CD4-positive, CD25-positive, alpha-beta regulatory T cell (primary cell): ENCODE results near the gene CLIP2. TPM values are rescaled to one million over a fixed set of nuclear protein-coding genes. Genes with fewer than 3 reads are reported as not detected.
"Not testable (repeated sequence)": the region's sequence is repeated elsewhere in the genome, so short reads cannot be mapped to it uniquely, and the experiment has no call there.

ENCODE experiments used
- ATAC-seq, 2 donors: fragments of 150-1000 bp; cut with Tn5 transposase; one replicate each; pipeline ENCODE4 v1.10.0; 2021; ENCODE audit warnings: low read depth in 2 of 2, moderate number of reproducible peaks in 2 of 2, moderate library complexity in 1 of 2
- DNase-seq, 3 donors: peaks; one replicate each; pipeline versions ENCODE4 v3.0.0 to v3.0.0-alpha.2; 2012 to 2022; ENCODE audit warnings: mixed read lengths in 1 of 3
- H3K27ac ChIP-seq: one replicate; pipeline ENCODE4 v1.7.0; 2013; ENCODE audit warnings: mild to moderate bottlenecking, low read length; ENCODE audit not compliant: insufficient read depth, poor library complexity, severe bottlenecking
- H3K27me3 ChIP-seq: one replicate; pipeline ENCODE4 v1.7.0; 2013; ENCODE audit warnings: low read length; ENCODE audit not compliant: control insufficient read depth, insufficient read depth
- H3K36me3 ChIP-seq: one replicate; pipeline ENCODE4 v1.7.0; 2013; ENCODE audit warnings: mild to moderate bottlenecking, low read length, moderate library complexity; ENCODE audit not compliant: control insufficient read depth, insufficient read depth
- H3K4me1 ChIP-seq: 2 replicates; pipeline ENCODE4 v1.7.0; 2013; ENCODE audit warnings: mild to moderate bottlenecking, low read length; ENCODE audit not compliant: insufficient read depth, control insufficient read depth, poor library complexity, severe bottlenecking
- H3K4me3 ChIP-seq: one replicate; pipeline ENCODE4 v1.7.0; 2013; ENCODE audit warnings: low read depth, mild to moderate bottlenecking, low read length, moderate library complexity
- H3K9me3 ChIP-seq, 2 experiments: 1 replicate in 1 of 2; 2 replicates in 1 of 2; pipeline ENCODE4 v1.7.0; 2013; ENCODE audit warnings: low read length in 2 of 2, mild to moderate bottlenecking in 1 of 2, moderate library complexity in 1 of 2; ENCODE audit not compliant: control insufficient read depth in 2 of 2
- H3K27ac Mint-ChIP-seq, 3 donors: one replicate each; pipeline ENCODE4 v1.8.0; 2020 to 2022; ENCODE audit warnings: mild to moderate bottlenecking in 3 of 3, mixed read lengths in 3 of 3, moderate library complexity in 2 of 3
- H3K27me3 Mint-ChIP-seq: one replicate; pipeline ENCODE4 v1.8.0; 2022; ENCODE audit warnings: mild to moderate bottlenecking, mixed read lengths
- H3K36me3 Mint-ChIP-seq: one replicate; pipeline ENCODE4 v1.8.0; 2020; ENCODE audit warnings: mixed read lengths
- H3K4me1 Mint-ChIP-seq, 4 donors: one replicate each; pipeline ENCODE4 v1.8.0; 2020 to 2022; ENCODE audit warnings: mixed read lengths in 4 of 4, mild to moderate bottlenecking in 1 of 4
- H3K4me3 Mint-ChIP-seq, 4 donors: one replicate each; pipeline ENCODE4 v1.8.0; 2020 to 2022; ENCODE audit warnings: mild to moderate bottlenecking in 4 of 4, mixed read lengths in 4 of 4, moderate library complexity in 3 of 4
- H3K9me3 Mint-ChIP-seq, 7 donors: one replicate each; pipeline ENCODE4 v1.8.0; 2020 to 2022; ENCODE audit warnings: mixed read lengths in 7 of 7, mild to moderate bottlenecking in 3 of 7, moderate library complexity in 2 of 7
- polyA plus RNA-seq, 4 donors: library from polyadenylated mRNA; unstranded; fragments of 300-500 nt; fragmentation: Illumina TruSeq; gene quantifications; one replicate each; pipeline ENCODE4 v1.2.3, GENCODE V29; 2021
- total RNA-seq: library from RNA; stranded (reverse); gene quantifications from one replicate; pipeline ENCODE4 v1.2.3, GENCODE V29; 2022

The CLIP2 gene
- total and polyA plus RNA-seq, 5 donors from 2014 or later = 0.09 to 2.9 (median 0.29) TPM

DNA sequence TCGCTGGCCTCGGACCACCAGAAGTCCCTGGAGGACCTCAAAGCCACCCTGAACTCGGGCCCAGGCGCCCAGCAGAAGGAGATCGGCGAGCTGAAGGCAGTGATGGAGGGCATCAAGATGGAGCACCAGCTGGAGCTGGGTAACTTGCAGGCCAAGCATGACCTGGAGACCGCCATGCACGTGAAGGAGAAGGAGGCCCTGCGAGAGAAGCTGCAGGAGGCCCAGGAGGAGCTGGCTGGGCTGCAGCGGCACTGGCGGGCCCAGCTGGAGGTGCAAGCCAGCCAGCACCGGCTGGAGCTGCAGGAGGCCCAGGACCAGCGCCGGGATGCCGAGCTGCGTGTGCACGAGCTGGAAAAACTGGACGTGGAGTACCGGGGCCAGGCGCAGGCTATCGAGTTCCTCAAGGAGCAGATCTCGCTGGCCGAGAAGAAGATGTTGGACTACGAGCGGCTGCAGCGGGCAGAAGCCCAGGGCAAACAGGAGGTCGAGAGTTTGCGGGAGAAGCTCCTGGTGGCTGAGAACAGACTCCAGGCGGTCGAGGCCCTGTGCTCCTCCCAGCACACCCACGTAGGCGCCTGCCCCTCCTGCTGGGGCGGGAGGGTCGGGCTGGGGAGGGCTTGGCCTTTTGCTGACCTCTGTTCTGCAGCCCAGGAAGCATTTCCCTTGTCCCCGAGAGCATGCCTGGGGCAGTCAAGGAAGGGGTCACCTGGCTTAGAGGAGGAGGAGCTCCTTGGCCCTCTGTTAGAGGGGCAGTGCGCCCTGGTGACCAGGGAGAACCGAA, 87.2 kb downstream of the CLIP2 start:
- Mint-ChIP-seq H3K4me1 (no peaks in the 10 kb centered on the region), H3K36me3 (no peaks in the 10 kb centered on the region), H3K27ac (no peak overlapping the region), H3K4me3 (peak overlapping the region in 1 of 4 donors; percentile 82), H3K9me3 (no peaks in the 10 kb centered on the region), H3K27me3 (peaks cover 9% of the 10 kb centered on the region)
- ATAC-seq (no peak), DNase-seq (no peak)
- no peak overlapping the region for H3K4me3 ChIP-seq
- H3K9me3 ChIP-seq = no peaks in the 10 kb centered on the region
- no peaks in the 10 kb centered on the region for H3K36me3 ChIP-seq
- no peaks in the 10 kb centered on the region for H3K4me1 ChIP-seq
- no peaks in the 10 kb centered on the region for H3K27me3 ChIP-seq
- H3K27ac ChIP-seq = no peak overlapping the region

DNA sequence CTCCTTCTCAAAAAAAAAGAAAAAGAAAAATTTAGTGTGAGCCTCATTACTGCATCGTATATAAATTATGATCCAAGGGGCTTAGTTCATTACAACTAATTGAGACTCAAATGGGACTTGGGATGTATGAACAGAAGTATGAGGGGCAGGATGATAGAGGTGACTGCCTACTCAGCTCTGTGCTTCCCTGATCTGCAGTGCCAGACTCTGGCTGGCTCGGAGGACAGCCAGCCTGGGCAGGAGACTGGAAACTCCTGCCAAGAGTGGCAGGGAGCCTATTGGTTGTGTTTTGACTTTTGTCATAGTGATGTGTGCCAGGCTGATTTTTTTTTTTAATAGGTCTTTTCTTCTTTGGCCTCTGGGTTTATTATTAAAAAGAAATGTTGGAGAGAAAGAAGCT, 90.7 kb downstream of the CLIP2 start:
- H3K4me3 Mint-ChIP-seq = no peak overlapping the region

DNA sequence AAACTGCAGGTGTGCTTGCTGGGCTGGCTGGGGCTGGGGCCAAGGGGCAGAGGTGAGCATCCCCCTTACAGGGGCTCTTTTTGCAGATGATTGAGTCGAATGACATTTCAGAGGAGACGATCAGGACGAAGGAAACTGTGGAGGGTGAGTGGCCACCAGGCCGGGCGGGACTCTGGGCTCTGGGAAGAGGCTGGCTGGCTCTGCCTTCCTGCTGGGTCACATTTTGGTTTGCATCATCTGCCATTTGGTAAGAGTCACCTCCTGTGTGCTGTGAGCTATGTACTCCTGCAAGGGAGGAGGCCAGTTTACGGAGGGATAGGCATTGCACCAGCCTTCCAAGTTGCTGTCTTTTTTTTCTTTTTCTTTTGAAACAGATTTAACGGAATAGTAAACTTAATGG, 91.5 kb downstream of the CLIP2 start:
- no peaks in the 10 kb centered on the region for H3K36me3 Mint-ChIP-seq
- DNase-seq (no peak), ATAC-seq (no peak)
- H3K36me3 ChIP-seq = no peaks in the 10 kb centered on the region
- H3K4me1 Mint-ChIP-seq = no peaks in the 10 kb centered on the region
- H3K9me3 ChIP-seq = no peaks in the 10 kb centered on the region
- no peaks in the 10 kb centered on the region for H3K4me1 ChIP-seq
- H3K4me3 Mint-ChIP-seq = no peak overlapping the region
- no peak overlapping the region for H3K27ac ChIP-seq
- no peaks in the 10 kb centered on the region for H3K27me3 ChIP-seq
- H3K4me3 ChIP-seq = no peak overlapping the region
- no peaks in the 10 kb centered on the region for H3K9me3 Mint-ChIP-seq
- H3K27ac Mint-ChIP-seq = no peak overlapping the region
- peaks cover 4% of the 10 kb centered on the region for H3K27me3 Mint-ChIP-seq

More for the DNA sequence above, 90.7 kb downstream of the CLIP2 start:
- ATAC-seq (no peak), DNase-seq (no peak)
- no peaks in the 10 kb centered on the region for H3K27me3 ChIP-seq
- no peaks in the 10 kb centered on the region for H3K9me3 ChIP-seq
- H3K9me3 Mint-ChIP-seq = no peaks in the 10 kb centered on the region
- H3K36me3 Mint-ChIP-seq = no peaks in the 10 kb centered on the region
- H3K36me3 ChIP-seq = no peaks in the 10 kb centered on the region
- H3K27me3 Mint-ChIP-seq = peaks cover 4% of the 10 kb centered on the region
- no peaks in the 10 kb centered on the region for H3K4me1 ChIP-seq
- H3K4me1 Mint-ChIP-seq = no peaks in the 10 kb centered on the region
- no peak overlapping the region for H3K4me3 ChIP-seq
- no peak overlapping the region for H3K27ac ChIP-seq
- H3K27ac Mint-ChIP-seq = no peak overlapping the region

DNA sequence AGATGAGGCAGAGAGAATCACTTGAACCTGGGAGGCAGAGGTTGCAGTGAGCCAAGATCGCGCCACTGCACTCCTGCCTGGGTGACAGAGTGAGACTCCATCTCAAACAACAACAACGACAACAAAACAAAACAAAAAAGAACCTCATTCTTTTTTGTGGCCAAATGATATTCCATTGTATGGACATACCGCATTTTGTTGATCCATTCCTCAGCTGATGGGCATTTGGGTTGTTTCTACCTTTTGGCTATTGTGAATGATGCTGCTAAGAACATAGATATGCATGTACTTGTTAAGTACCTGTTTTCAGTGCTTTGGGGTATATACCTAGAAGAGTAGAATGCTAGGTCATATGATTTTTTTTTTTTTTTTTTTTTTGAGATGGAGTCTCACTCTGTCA, 94.9 kb downstream of the CLIP2 start:
- not testable (repeated sequence) for H3K27me3 Mint-ChIP-seq, H3K27ac ChIP-seq, H3K36me3 Mint-ChIP-seq, H3K4me3 ChIP-seq, H3K4me3 Mint-ChIP-seq, H3K36me3 ChIP-seq, H3K4me1 Mint-ChIP-seq, H3K27ac Mint-ChIP-seq, DNase-seq, ATAC-seq, H3K9me3 ChIP-seq, H3K9me3 Mint-ChIP-seq, H3K27me3 ChIP-seq, H3K4me1 ChIP-seq

DNA sequence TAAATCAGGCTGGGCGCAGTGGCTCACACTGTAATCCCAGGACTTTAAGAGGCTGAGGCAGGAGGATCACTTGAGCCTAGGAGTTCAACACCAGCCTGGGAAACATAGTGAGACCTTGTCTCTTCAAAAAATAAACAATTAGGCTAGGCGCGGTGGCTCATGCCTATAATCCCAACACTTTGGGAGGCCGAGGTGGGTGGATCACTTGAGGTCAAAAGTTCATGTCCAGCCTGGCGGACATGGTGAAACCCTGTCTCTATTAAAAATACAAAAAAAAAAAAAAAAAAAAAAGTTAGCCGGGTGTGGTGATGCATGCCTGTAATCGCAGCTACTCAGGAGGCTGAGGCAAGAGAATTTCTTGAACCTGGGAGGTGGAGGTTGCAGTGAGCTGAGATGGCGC, 95.6 kb downstream of the CLIP2 start:
- H3K4me3 Mint-ChIP-seq, H3K36me3 ChIP-seq, ATAC-seq: not testable (repeated sequence)

DNA sequence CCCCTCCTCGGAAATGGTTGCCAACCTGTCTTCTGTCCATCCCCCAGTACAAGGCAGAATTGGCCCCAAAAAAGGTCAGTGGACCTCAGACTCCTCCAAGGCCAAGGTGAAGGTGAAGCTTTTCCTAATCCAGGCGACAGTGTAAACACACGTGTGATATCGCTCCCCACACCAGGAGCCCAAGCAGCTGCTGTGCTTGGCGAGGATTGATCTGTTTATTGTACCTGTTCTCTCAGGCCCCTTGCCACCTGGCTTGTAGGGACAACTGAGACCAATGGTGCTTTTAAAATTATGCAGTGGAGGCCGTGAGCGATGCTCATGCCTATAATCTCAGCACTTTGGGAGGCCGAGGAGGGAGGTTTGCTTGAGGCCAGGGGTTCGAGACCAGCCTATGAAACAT, 98.4 kb downstream of the CLIP2 start:
- no peak for ATAC-seq
- no peaks in the 10 kb centered on the region for H3K27me3 Mint-ChIP-seq
- no peak for DNase-seq
- Histone ChIP-seq H3K27me3 (no peaks in the 10 kb centered on the region), H3K27ac (no peak overlapping the region), H3K4me3 (no peak overlapping the region), H3K4me1 (no peaks in the 10 kb centered on the region), H3K36me3 (no peaks in the 10 kb centered on the region), H3K9me3 (no peaks in the 10 kb centered on the region)
- no peaks in the 10 kb centered on the region for H3K9me3 Mint-ChIP-seq
- no peak overlapping the region for H3K4me3 Mint-ChIP-seq
- H3K27ac Mint-ChIP-seq = no peak overlapping the region
- no peaks in the 10 kb centered on the region for H3K4me1 Mint-ChIP-seq
- no peaks in the 10 kb centered on the region for H3K36me3 Mint-ChIP-seq

More for the DNA sequence above, 95.6 kb downstream of the CLIP2 start:
- not testable (repeated sequence) for H3K9me3 ChIP-seq, H3K9me3 Mint-ChIP-seq, H3K27ac Mint-ChIP-seq, H3K36me3 Mint-ChIP-seq, H3K4me1 Mint-ChIP-seq, H3K4me3 ChIP-seq, H3K27me3 Mint-ChIP-seq, DNase-seq, H3K27ac ChIP-seq, H3K4me1 ChIP-seq, H3K27me3 ChIP-seq

DNA sequence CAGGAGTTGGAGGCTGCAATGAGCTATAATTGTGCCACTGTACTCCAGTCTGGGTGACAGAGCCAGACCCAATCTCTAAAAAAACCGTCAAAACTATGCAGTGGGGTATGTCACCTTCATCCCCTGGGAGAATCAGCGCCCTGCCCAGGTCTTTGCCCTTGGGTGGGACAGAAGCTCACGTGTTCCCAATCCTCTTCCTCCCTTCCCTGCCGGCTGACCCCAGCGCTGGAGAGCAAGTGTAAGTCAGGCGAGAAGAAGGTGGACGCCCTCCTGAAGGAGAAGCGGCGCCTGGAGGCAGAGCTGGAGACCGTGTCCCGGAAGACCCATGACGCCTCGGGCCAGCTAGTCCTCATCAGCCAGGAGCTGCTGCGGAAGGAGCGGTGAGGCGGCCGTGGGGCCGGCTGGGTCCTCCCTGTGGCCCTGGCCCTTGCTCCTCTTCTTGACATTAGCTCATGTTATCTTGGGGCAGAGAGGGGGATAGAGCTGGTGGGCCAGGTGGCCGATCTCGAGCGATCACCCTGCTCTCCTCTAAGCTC, 99.7 kb downstream of the CLIP2 start:
- ATAC-seq (no peak), DNase-seq (no peak)
- no peaks in the 10 kb centered on the region for H3K9me3 Mint-ChIP-seq
- no peaks in the 10 kb centered on the region for H3K36me3 Mint-ChIP-seq
- Histone ChIP-seq H3K36me3 (no peaks in the 10 kb centered on the region), H3K27me3 (no peaks in the 10 kb centered on the region), H3K4me1 (no peaks in the 10 kb centered on the region), H3K27ac (no peak overlapping the region), H3K9me3 (no peaks in the 10 kb centered on the region), H3K4me3 (no peak overlapping the region)
- H3K4me1 Mint-ChIP-seq = no peaks in the 10 kb centered on the region
- no peaks in the 10 kb centered on the region for H3K27me3 Mint-ChIP-seq
- no peak overlapping the region for H3K27ac Mint-ChIP-seq
- H3K4me3 Mint-ChIP-seq = no peak overlapping the region

DNA sequence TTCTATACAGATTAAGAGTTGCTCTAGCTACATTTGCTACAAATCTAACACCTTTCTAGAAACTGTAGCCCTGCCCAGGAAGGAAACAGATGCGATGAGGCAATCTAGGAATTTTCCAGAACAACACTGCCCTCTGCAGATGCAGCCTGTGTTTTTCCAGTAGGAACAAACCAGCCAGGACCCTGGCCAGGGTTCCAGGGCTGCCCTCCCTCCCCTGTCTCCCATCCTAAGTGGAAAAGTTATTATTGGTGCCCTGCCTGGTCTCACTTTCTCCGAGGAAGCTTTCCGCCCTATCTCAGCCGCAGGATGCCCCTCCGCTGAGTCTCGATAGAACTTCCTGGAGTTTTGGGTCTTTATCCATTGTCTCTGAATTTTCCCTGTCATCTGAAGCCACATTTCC, 104.5 kb downstream of the CLIP2 start:
- H3K4me3 Mint-ChIP-seq, H3K9me3 ChIP-seq, H3K27me3 Mint-ChIP-seq, H3K9me3 Mint-ChIP-seq, H3K27ac Mint-ChIP-seq, H3K27me3 ChIP-seq, H3K27ac ChIP-seq, H3K4me1 ChIP-seq, H3K36me3 ChIP-seq, H3K4me1 Mint-ChIP-seq, ATAC-seq, H3K4me3 ChIP-seq, H3K36me3 Mint-ChIP-seq, DNase-seq: not testable (repeated sequence)
